ENCODE measurements around the gene KRTAP20-2.

The KRTAP20-2 gene

DNA sequence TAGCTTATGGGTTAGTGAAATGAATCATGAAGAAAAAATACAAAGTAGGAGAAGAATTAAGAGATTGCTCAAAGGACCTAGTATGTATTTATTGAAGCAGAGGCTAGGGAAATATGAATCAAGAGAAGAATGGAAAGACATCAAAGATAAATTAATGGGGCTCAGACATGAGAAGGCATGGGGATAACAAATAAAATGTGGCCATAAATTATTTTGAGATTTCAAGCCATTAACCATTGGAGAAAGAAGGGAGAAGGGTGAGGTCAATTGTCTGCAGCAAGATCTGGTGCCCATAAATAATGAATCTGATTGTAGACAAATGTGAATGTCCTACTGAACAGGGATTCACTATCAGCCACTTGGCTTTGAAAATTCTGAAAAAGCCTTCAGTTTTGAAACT, 17.9 kb downstream of the KRTAP20-2 start (continued):
- TF ChIP-seq BACH2 (CRISPR knock-in tag; IDR thresholded peaks at IDR 0.05; ENCODE audit: borderline replicate concordance) (no peak), SNAI2 (CRISPR knock-in tag; IDR thresholded peaks at IDR 0.05) (no peak), CREB5 (CRISPR knock-in tag; IDR thresholded peaks at IDR 0.05; ENCODE audit: low read depth) (no peak), ARNTL (CRISPR knock-in tag; IDR thresholded peaks at IDR 0.05; ENCODE audit: borderline replicate concordance, low read depth) (no peak), ZFP30 (CRISPR knock-in tag; IDR thresholded peaks at IDR 0.05) (no peak), ZC3H10 (CRISPR knock-in tag; IDR thresholded peaks at IDR 0.05) (no peak)
- TF ChIP-seq, protein P1, sequence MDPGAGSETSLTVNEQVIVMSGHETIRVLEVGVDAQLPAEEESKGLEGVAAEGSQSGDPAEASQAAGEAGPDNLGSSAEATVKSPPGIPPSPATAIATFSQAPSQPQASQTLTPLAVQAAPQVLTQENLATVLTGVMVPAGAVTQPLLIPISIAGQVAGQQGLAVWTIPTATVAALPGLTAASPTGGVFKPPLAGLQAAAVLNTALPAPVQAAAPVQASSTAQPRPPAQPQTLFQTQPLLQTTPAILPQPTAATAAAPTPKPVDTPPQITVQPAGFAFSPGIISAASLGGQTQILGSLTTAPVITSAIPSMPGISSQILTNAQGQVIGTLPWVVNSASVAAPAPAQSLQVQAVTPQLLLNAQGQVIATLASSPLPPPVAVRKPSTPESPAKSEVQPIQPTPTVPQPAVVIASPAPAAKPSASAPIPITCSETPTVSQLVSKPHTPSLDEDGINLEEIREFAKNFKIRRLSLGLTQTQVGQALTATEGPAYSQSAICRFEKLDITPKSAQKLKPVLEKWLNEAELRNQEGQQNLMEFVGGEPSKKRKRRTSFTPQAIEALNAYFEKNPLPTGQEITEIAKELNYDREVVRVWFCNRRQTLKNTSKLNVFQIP (CRISPR knock-in tag; IDR thresholded peaks at IDR 0.05; ENCODE audit: borderline replicate concordance, low read depth) = no peak

DNA sequence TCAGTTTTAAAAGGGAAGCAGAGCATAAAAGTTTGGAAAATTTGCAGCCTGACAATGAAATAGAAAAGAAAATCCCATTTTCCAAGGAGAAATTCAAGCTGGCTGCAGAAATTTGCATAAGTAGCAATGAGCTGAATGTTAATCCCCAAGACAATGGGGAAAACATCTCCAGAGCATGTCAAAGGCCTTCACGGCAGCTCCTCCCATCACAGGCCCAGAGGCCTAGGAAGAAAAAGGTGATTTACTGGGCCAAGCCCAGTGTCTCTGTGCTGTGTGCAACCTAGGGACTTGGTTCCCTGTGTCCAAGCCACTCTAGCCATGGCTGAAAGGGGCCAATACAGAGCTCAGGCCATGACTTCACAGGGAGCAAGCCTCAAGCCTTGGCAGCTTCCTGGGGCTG, 33.8 kb downstream of the KRTAP20-2 start:
- ATAC-seq = no peak
- TF ChIP-seq ISL1 (CRISPR knock-in tag; IDR thresholded peaks at IDR 0.05) = no peak
- TF ChIP-seq PPARA (CRISPR knock-in tag; IDR thresholded peaks at IDR 0.05; ENCODE audit: borderline replicate concordance) = no peak
- TF ChIP-seq, protein P1 (CRISPR knock-in tag; IDR thresholded peaks at IDR 0.05; ENCODE audit: borderline replicate concordance, low read depth) = no peak
- no peak for TF ChIP-seq SNAI2 (CRISPR knock-in tag; IDR thresholded peaks at IDR 0.05)
- TF ChIP-seq CSRNP3 (CRISPR knock-in tag; IDR thresholded peaks at IDR 0.05) = no peak
- TF ChIP-seq OSR1 (CRISPR knock-in tag; IDR thresholded peaks at IDR 0.05) = no peak
- no peak for TF ChIP-seq CREB5 (CRISPR knock-in tag; IDR thresholded peaks at IDR 0.05; ENCODE audit: low read depth)
- TF ChIP-seq ZNF70 (CRISPR knock-in tag; IDR thresholded peaks at IDR 0.05) = no peak
- TF ChIP-seq GLIS3 (CRISPR knock-in tag; IDR thresholded peaks at IDR 0.05) = no peak
- TF ChIP-seq RARB (CRISPR knock-in tag; IDR thresholded peaks at IDR 0.05) = no peak
- no peak for TF ChIP-seq BACH2 (CRISPR knock-in tag; IDR thresholded peaks at IDR 0.05; ENCODE audit: borderline replicate concordance)
- no peak for TF ChIP-seq ZC3H10 (CRISPR knock-in tag; IDR thresholded peaks at IDR 0.05)
- no peak for TF ChIP-seq ZFP30 (CRISPR knock-in tag; IDR thresholded peaks at IDR 0.05)
- TF ChIP-seq ZNF8 (CRISPR knock-in tag; IDR thresholded peaks at IDR 0.05) = no peak
- TF ChIP-seq ARNTL (CRISPR knock-in tag; IDR thresholded peaks at IDR 0.05; ENCODE audit: borderline replicate concordance, low read depth) = no peak
- no peak for TF ChIP-seq ZNF565 (CRISPR knock-in tag; conservative IDR thresholded peaks at IDR 0.05; ENCODE audit: low read depth)
- TF ChIP-seq TSHZ2 (CRISPR knock-in tag; IDR thresholded peaks at IDR 0.05) = no peak
- TF ChIP-seq PATZ1 (CRISPR knock-in tag; IDR thresholded peaks at IDR 0.05; ENCODE audit: borderline replicate concordance) = no peak

Data from SK-N-SH treated with all-trans-retinoic acid at 6 μM for 48 hours (cell line).